Endothelial cell of umbilical vein (primary cell): Measurements from ENCODE around the gene SUSD5. TPM values are rescaled to one million over a fixed set of nuclear protein-coding genes. Genes with fewer than 3 reads are reported as not detected.
"Not testable (repeated sequence)": the region's sequence is repeated elsewhere in the genome, so short reads cannot be mapped to it uniquely, and the experiment has no call there.

ENCODE experiments used
- BruUV-seq: library from RNA; stranded (reverse); fragments of 400-500 nt; replicated peaks from 2 replicates; lab custom pipeline; 2021; lab: Mats Ljungman, UMichigan
- CTCF ChIA-PET: fragments of 300-600, 350-600 bp; sonication (Branson Sonifier 250); formaldehyde crosslinking; loops from one replicate; lab custom pipeline; 2021; ENCODE audit warnings: antibody characterized with exemption, inconsistent platforms; lab: Charles Lee
- POLR2A ChIA-PET: fragments of 300-600, 350-600 bp; sonication (Branson Sonifier 250); formaldehyde crosslinking; loops from one replicate; lab custom pipeline; 2021; ENCODE audit warnings: antibody characterized with exemption, inconsistent platforms; lab: Charles Lee
- DNase-seq: peaks from one replicate; pipeline ENCODE4 v3.0.0-alpha.2; 2011; ENCODE audit warnings: low read depth, low spot score
- FAIRE-seq: peaks from 2 replicates; lab custom pipeline; 2011; peaks lifted over from hg19 to GRCh38; lab: Jason Lieb, UNC
- H2AFZ ChIP-seq: 2 replicates; pipeline ENCODE4 v1.6.0; 2012; ENCODE audit warnings: low read depth, low read length, control low read depth, inconsistent platforms
- H3K27ac ChIP-seq: 2 replicates; pipeline ENCODE4 v1.5.1; 2011; ENCODE audit warnings: low read depth, mild to moderate bottlenecking, control low read depth, low read length, moderate library complexity; ENCODE audit not compliant: insufficient read depth
- H3K27me3 ChIP-seq, 2 experiments: 2 replicates each; pipeline versions ENCODE4 v1.6.0 to v1.6.1; 2011; ENCODE audit warnings: low read length in 2 of 2, mixed read lengths in 1 of 2; ENCODE audit not compliant: control insufficient read depth in 2 of 2, insufficient read depth in 2 of 2
- H3K36me3 ChIP-seq, 2 experiments: 2 replicates in 1 of 2; 3 replicates in 1 of 2; pipeline ENCODE4 v1.5.1; 2011; ENCODE audit warnings: low read length in 2 of 2, mild to moderate bottlenecking in 1 of 2, moderate library complexity in 1 of 2; ENCODE audit not compliant: control insufficient read depth in 2 of 2, insufficient read depth in 2 of 2; ENCODE audit errors: extremely low read depth in 1 of 2
- H3K4me1 ChIP-seq: 3 replicates; pipeline ENCODE4 v1.5.1; 2011; ENCODE audit warnings: mild to moderate bottlenecking, low read length; ENCODE audit not compliant: control insufficient read depth, insufficient read depth; ENCODE audit errors: extremely low read depth
- H3K4me2 ChIP-seq: 2 replicates; pipeline ENCODE4 v1.6.1; 2011; ENCODE audit warnings: low read length, control low read depth, mixed read lengths; ENCODE audit not compliant: insufficient read depth
- H3K4me3 ChIP-seq, 3 experiments: fragments of 200-600 bp in 1 of 3; sonication (generic), shearing (Covaris generic) in 1 of 3; replicated peaks in 1 of 3; 2 replicates each; pipeline ENCODE4 v1.5.1; 2011 to 2016; ENCODE audit warnings: control low read depth in 3 of 3, low read length in 3 of 3, mild to moderate bottlenecking in 2 of 3, inconsistent platforms in 1 of 3, low read depth in 1 of 3, moderate library complexity in 1 of 3; ENCODE audit not compliant: insufficient read depth in 1 of 3
- H3K79me2 ChIP-seq: 2 replicates; pipeline ENCODE4 v1.6.0; 2012; ENCODE audit warnings: low read length, inconsistent platforms; ENCODE audit not compliant: control insufficient read depth, insufficient read depth
- H3K9ac ChIP-seq: replicated peaks from 2 replicates; pipeline ENCODE3; 2011; ENCODE audit warnings: low read length, control low read depth; ENCODE audit not compliant: insufficient read depth; ENCODE audit errors: extremely low read depth
- H3K9me1 ChIP-seq: replicated peaks from 3 replicates; pipeline ENCODE4 v1.6.0; 2011; ENCODE audit warnings: mild to moderate bottlenecking, low read length; ENCODE audit not compliant: control insufficient read depth, insufficient read depth; ENCODE audit errors: extremely low read depth
- H3K9me3 ChIP-seq: replicated peaks from 2 replicates; pipeline ENCODE4 v1.5.1; 2012; ENCODE audit warnings: low read length, inconsistent platforms; ENCODE audit not compliant: control insufficient read depth, insufficient read depth
- H4K20me1 ChIP-seq: replicated peaks from 2 replicates; pipeline ENCODE3; 2011; ENCODE audit warnings: mild to moderate bottlenecking, low read length; ENCODE audit not compliant: control insufficient read depth, insufficient read depth; ENCODE audit errors: extremely low read depth
- CTCF ChIP-seq, 2 donors: IDR thresholded peaks; 1 replicate in 1 of 2; 2 replicates in 1 of 2; pipeline ENCODE4 v1.5.1; 2011; ENCODE audit warnings: low read length in 2 of 2, mild to moderate bottlenecking in 2 of 2, moderate library complexity in 2 of 2, control low read depth in 1 of 2, inconsistent platforms in 1 of 2, low read depth in 1 of 2; ENCODE audit not compliant: insufficient read depth in 1 of 2; ENCODE audit errors: extremely low read depth in 1 of 2
- EZH2 ChIP-seq: IDR thresholded peaks from 2 replicates; pipeline ENCODE4 v1.6.1; 2012; ENCODE audit warnings: borderline replicate concordance, low read depth, mild to moderate bottlenecking, moderate library complexity, low read length, inconsistent platforms; ENCODE audit not compliant: severe bottlenecking
- FOS ChIP-seq: IDR thresholded peaks from 2 replicates; pipeline ENCODE4 v1.6.1; 2011; ENCODE audit warnings: mild to moderate bottlenecking, low read length, moderate library complexity, borderline replicate concordance; ENCODE audit not compliant: insufficient read depth
- GATA2 ChIP-seq: IDR thresholded peaks from 2 replicates; pipeline ENCODE4 v1.7.0; 2011; ENCODE audit warnings: low read depth, mild to moderate bottlenecking, moderate library complexity, mixed read lengths, low read length; ENCODE audit not compliant: insufficient read length, insufficient read depth
- JUN ChIP-seq: IDR thresholded peaks from 2 replicates; pipeline ENCODE4 v1.6.1; 2011; ENCODE audit warnings: borderline replicate concordance, low read depth; ENCODE audit not compliant: insufficient read length, insufficient read depth
- MAX ChIP-seq: IDR thresholded peaks from 2 replicates; pipeline ENCODE4 v1.6.1; 2011; ENCODE audit not compliant: insufficient read depth, insufficient read length
- MYC ChIP-seq: IDR thresholded peaks from one replicate; pipeline ENCODE4 v1.6.1; 2011; ENCODE audit warnings: mild to moderate bottlenecking, low read depth, low read length
- POLR2A ChIP-seq: IDR thresholded peaks from 2 replicates; pipeline ENCODE4 v1.6.1; 2012; ENCODE audit warnings: low read depth, mild to moderate bottlenecking, control low read depth, low read length
- POLR2AphosphoS5 ChIP-seq: IDR thresholded peaks from 2 replicates; pipeline ENCODE4 v1.6.1; 2012; ENCODE audit warnings: low read depth, mild to moderate bottlenecking, control low read depth, low read length, moderate library complexity; ENCODE audit not compliant: insufficient read depth
- dilution Hi-C: fragments of 300-500 bp; cut with MboI; formaldehyde crosslinking; loops from one replicate; pipeline ENCODE4 v1.15.0; 2019; ENCODE audit warnings: low sequenced_read_pairs; ENCODE audit not compliant: extremely low pct_ligation_motif_present
- intact Hi-C: fragments of 100-400 bp; cut with micrococcal nuclease; formaldehyde crosslinking; loops from one replicate; pipeline ENCODE4 v1.10.0; 2022
- polyA plus RNA-seq, 4 experiments: library from polyadenylated mRNA; depleted of rRNA in 3 of 4; stranded (reverse) in 3 of 4; unstranded in 1 of 4; fragments of >200 nt; gene quantifications; 2 replicates each; pipeline versions ENCODE4 v1.2.1 to v1.2.3, GENCODE V29; 2011 to 2012; ENCODE audit warnings: missing spikeins in 1 of 4
- total RNA-seq: library from RNA; stranded (reverse); gene quantifications from 2 replicates; pipeline ENCODE4 v1.2.3, GENCODE V29; 2021

SUSD5 gene
- total and polyA plus RNA-seq, 2 donors (not counting 3 experiments of a cell fraction or from before 2014, with no cell fraction given) = 7.7 to 18.8 TPM

GRCh38 chr3:33165372-33165771 lies 53.2 kb downstream of the SUSD5 start:
- intact Hi-C loops (no loop called here), dilution Hi-C loops (no loop called here)
- Histone ChIP-seq H3K4me1 (no peaks in the 10 kb centered on the region), H2AFZ (no peak overlapping the region), H3K4me3 (no peak overlapping the region), H3K4me2 (no peak overlapping the region), H3K9ac (no peak overlapping the region), H3K27me3 (no peaks in the 10 kb centered on the region), H4K20me1 (no peaks in the 10 kb centered on the region), H3K27ac (no peak overlapping the region), H3K79me2 (no peaks in the 10 kb centered on the region), H3K9me1 (no peaks in the 10 kb centered on the region), H3K9me3 (no peaks in the 10 kb centered on the region), H3K36me3 (no peaks in the 10 kb centered on the region)
- TF ChIP-seq JUN (no peak), EZH2 (no peak), POLR2A (no peak), CTCF (IDR thresholded peaks at IDR 0.05; ENCODE audit: extremely low read depth in 1 of 2, insufficient read depth in 1 of 2, low read depth in 1 of 2, low read length in 2 of 2) (no peak), FOS (no peak), MAX (no peak), MYC (no peak), GATA2 (no peak), POLR2AphosphoS5 (no peak)
- ChIA-PET CTCF (no interaction called here), POLR2A (no interaction called here)
- DNase-seq (no peak), FAIRE-seq (no peak)
- BruUV-seq = no TSS peak

GRCh38 chr3:33162621-33163020 lies 56.0 kb downstream of the SUSD5 start:
- POLR2A ChIA-PET = not testable (repeated sequence)

More at GRCh38 chr3:33162621-33163020, 56.0 kb downstream of the SUSD5 start:
- H2AFZ ChIP-seq, H3K36me3 ChIP-seq, CTCF ChIA-PET, H3K27me3 ChIP-seq, H3K4me2 ChIP-seq, BruUV-seq, H3K9me1 ChIP-seq, H3K79me2 ChIP-seq, H3K4me3 ChIP-seq, H3K27ac ChIP-seq, dilution Hi-C loops, H4K20me1 ChIP-seq, H3K4me1 ChIP-seq, intact Hi-C loops, H3K9ac ChIP-seq, DNase-seq, H3K9me3 ChIP-seq, FAIRE-seq: not testable (repeated sequence)
